Fibroblast of pulmonary artery (primary cell): ENCODE measurements around the gene PRKG1.

Experiments used
- DNase-seq: peaks from one replicate; pipeline ENCODE4 v3.0.0-alpha.2; 2010; ENCODE audit warnings: low read depth
- H3K4me3 ChIP-seq: replicated peaks from 2 replicates; pipeline ENCODE4 v1.5.1; 2011; ENCODE audit warnings: low read depth, mild to moderate bottlenecking, control low read depth, low read length, moderate library complexity
- TF ChIP-seq, protein P1 (sequence below): IDR thresholded peaks from 2 replicates; pipeline ENCODE4 v1.5.1; 2011; ENCODE audit warnings: mild to moderate bottlenecking, control low read depth, low read length, inconsistent platforms; ENCODE audit errors: missing control alignments

PRKG1 gene

GRCh38 chr10:51527522-51528219 lies 453.4 kb downstream of the PRKG1 start:
- TF ChIP-seq, protein P1, sequence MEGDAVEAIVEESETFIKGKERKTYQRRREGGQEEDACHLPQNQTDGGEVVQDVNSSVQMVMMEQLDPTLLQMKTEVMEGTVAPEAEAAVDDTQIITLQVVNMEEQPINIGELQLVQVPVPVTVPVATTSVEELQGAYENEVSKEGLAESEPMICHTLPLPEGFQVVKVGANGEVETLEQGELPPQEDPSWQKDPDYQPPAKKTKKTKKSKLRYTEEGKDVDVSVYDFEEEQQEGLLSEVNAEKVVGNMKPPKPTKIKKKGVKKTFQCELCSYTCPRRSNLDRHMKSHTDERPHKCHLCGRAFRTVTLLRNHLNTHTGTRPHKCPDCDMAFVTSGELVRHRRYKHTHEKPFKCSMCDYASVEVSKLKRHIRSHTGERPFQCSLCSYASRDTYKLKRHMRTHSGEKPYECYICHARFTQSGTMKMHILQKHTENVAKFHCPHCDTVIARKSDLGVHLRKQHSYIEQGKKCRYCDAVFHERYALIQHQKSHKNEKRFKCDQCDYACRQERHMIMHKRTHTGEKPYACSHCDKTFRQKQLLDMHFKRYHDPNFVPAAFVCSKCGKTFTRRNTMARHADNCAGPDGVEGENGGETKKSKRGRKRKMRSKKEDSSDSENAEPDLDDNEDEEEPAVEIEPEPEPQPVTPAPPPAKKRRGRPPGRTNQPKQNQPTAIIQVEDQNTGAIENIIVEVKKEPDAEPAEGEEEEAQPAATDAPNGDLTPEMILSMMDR = no peak
- no peak for DNase-seq
- H3K4me3 ChIP-seq = no peak overlapping the region

DNA sequence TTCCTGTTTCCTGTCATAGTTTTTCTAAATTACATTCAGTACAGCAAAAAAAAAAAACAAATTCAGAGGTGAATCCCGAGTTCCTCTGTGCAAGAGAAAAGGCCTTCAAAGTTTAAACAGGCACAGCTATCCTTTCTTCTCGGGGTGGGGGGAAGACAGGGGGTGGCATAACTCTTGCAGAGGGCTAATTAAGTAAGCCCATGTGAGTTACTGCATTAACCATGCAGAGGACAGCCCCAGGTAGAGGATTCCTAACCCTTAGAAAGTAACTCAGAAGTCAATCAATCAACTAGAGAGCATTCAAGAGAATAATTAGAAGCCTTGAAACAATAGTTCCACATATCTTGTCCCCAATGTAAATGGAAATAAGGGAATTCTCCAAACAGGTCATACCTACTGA lies 454.2 kb downstream of the PRKG1 start:
- DNase-seq = no peak
- TF ChIP-seq, protein P1 = no peak
- no peak overlapping the region for H3K4me3 ChIP-seq

GRCh38 chr10:51530541-51530940 lies 456.3 kb downstream of the PRKG1 start:
- no peak overlapping the region for H3K4me3 ChIP-seq
- TF ChIP-seq, protein P1 = no peak

DNA sequence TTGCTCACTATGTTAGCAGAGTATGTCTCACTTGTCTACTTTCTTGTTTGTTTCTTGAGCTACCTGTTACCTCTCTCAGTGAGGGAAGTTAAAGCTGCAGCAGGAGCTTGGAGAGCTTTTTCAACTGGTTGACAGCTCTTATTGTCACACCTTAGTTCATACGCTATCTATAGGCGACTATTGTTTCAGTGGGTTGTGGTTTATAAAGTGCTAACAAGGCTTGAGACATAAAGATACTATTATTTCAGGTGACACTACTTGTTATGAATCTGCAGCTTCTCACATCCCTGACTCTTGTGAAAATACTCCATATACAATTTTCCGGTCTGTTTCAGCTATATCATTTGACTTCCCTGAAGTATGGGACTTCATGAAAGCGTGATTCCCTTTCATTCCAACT lies 457.8 kb downstream of the PRKG1 start:
- no peak for DNase-seq
- H3K4me3 ChIP-seq = no peak overlapping the region
- TF ChIP-seq, protein P1 = no peak

More at GRCh38 chr10:51530541-51530940, 456.3 kb downstream of the PRKG1 start:
- DNase-seq = no peak

DNA sequence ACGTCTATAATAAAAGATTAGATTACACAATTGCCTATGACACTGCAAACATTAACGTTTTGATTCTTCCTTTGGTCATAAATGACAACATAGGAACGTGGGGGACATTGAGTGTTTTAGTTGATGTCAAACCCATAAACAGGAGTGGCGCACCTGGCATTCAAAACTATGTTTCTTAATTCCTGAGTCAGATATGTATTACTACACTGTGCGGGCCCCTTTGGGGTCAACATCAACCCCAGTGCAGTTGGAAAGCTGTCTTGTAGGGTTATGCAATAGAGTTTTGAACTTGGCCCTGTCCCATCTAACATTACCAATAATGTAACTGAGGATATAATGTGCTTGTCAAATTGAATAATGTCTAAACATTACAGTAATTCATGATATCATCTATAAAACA lies 468.6 kb downstream of the PRKG1 start:
- H3K4me3 ChIP-seq = no peak overlapping the region
- DNase-seq = no peak
- TF ChIP-seq, protein P1 = no peak

- TF ChIP-seq, protein P1 = no peak
- no peak overlapping the region for H3K4me3 ChIP-seq
- no peak for DNase-seq
Observed at GRCh38 chr10:51544933-51545332, 470.6 kb downstream of the PRKG1 start.

- TF ChIP-seq, protein P1 = no peak
- DNase-seq = no peak
- no peak overlapping the region for H3K4me3 ChIP-seq
Observed at GRCh38 chr10:51547941-51548340, 473.7 kb downstream of the PRKG1 start.
